HL-60 (cell line): ENCODE results near the gene USP3.

Experiments used
- DNase-seq, 2 experiments: peaks; one replicate each; pipeline ENCODE4 v3.0.0-alpha.2; 2010 to 2020; ENCODE audit warnings: low read depth in 1 of 2, low spot score in 1 of 2
- H3K27ac ChIP-seq: fragments of 250-450 bp; sonication (Bioruptor Pico); replicated peaks from 2 replicates; pipeline ENCODE4 v1.5.1; 2020; ENCODE audit warnings: mild to moderate bottlenecking, moderate library complexity
- H3K27me3 ChIP-seq: fragments of 250-450 bp; sonication (Bioruptor Pico); 2 replicates; pipeline ENCODE4 v1.5.1; 2021; ENCODE audit warnings: mild to moderate bottlenecking, moderate library complexity; ENCODE audit not compliant: insufficient read depth, poor library complexity, severe bottlenecking
- H3K4me3 ChIP-seq: replicated peaks from 2 replicates; pipeline ENCODE4 v1.5.1; 2011; ENCODE audit warnings: mild to moderate bottlenecking, control low read depth, low read length; ENCODE audit not compliant: insufficient read depth
- GABPA ChIP-seq: IDR thresholded peaks from 2 replicates; pipeline ENCODE4 v1.6.1; 2012; ENCODE audit warnings: low read depth
- POLR2AphosphoS5 ChIP-seq: IDR thresholded peaks from 2 replicates; pipeline ENCODE4 v1.6.1; 2012; ENCODE audit warnings: low read depth
- SPI1 ChIP-seq: IDR thresholded peaks from 2 replicates; pipeline ENCODE4 v1.6.1; 2012; ENCODE audit warnings: low read depth, mild to moderate bottlenecking, borderline replicate concordance
- TF ChIP-seq, protein P1 (sequence below): IDR thresholded peaks from 2 replicates; pipeline ENCODE4 v1.6.1; 2012; ENCODE audit warnings: low read depth; ENCODE audit not compliant: insufficient replicate concordance
- TF ChIP-seq, protein P2 (sequence below): IDR thresholded peaks from one replicate; pipeline ENCODE4 v1.5.1; 2011; ENCODE audit warnings: low read length, control low read depth, inconsistent platforms; ENCODE audit not compliant: insufficient read depth

USP3 gene

DNA sequence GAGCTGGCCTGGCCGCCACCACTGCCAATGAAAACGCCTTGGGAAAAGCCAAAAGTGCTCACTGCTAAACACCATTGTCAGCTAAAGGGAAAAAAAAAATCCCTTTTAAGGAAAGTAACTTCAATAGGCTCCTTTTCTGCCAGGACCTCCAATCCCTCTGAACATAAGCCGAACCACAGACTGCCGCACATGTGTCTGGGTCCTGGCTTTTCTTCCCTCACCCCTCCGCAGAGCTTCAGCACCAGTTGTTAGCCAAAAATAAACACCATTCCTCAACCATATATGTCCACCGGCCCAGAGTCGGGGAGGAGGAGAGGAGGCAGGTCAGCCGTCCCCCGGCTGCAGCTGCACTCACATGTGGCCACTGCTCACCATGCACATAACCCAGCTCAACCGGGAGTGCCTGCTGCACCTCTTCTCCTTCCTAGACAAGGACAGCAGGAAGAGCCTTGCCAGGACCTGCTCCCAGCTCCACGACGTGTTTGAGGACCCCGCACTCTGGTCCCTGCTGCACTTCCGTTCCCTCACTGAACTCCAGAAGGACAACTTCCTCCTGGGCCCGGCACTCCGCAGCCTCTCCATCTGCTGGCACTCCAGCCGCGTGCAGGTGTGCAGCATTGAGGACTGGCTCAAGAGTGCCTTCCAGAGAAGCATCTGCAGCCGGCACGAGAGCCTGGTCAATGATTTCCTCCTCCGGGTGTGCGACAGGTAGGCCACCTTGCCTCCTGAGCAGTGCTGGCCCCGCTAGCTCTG is 92.8 kb downstream of the USP3 start, which contains the start of gene FBXL22:
TSS of gene FBXL22 (plus strand) at position 350 of the 753 bp plus-strand sequence. CDS start at position 356, 6 bp downstream.
- Histone ChIP-seq H3K27ac (no peak within 1 kb of the TSS), H3K27me3 (no peaks in the 10 kb centered on the region), H3K4me3 (no peak within 1 kb of the TSS)
- DNase-seq, result no peak
- TF ChIP-seq GABPA, result no peak
- TF ChIP-seq, protein P1, sequence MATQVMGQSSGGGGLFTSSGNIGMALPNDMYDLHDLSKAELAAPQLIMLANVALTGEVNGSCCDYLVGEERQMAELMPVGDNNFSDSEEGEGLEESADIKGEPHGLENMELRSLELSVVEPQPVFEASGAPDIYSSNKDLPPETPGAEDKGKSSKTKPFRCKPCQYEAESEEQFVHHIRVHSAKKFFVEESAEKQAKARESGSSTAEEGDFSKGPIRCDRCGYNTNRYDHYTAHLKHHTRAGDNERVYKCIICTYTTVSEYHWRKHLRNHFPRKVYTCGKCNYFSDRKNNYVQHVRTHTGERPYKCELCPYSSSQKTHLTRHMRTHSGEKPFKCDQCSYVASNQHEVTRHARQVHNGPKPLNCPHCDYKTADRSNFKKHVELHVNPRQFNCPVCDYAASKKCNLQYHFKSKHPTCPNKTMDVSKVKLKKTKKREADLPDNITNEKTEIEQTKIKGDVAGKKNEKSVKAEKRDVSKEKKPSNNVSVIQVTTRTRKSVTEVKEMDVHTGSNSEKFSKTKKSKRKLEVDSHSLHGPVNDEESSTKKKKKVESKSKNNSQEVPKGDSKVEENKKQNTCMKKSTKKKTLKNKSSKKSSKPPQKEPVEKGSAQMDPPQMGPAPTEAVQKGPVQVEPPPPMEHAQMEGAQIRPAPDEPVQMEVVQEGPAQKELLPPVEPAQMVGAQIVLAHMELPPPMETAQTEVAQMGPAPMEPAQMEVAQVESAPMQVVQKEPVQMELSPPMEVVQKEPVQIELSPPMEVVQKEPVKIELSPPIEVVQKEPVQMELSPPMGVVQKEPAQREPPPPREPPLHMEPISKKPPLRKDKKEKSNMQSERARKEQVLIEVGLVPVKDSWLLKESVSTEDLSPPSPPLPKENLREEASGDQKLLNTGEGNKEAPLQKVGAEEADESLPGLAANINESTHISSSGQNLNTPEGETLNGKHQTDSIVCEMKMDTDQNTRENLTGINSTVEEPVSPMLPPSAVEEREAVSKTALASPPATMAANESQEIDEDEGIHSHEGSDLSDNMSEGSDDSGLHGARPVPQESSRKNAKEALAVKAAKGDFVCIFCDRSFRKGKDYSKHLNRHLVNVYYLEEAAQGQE, result no peak
- TF ChIP-seq POLR2AphosphoS5, result no peak
- no peak for TF ChIP-seq SPI1
- TF ChIP-seq, protein P2, sequence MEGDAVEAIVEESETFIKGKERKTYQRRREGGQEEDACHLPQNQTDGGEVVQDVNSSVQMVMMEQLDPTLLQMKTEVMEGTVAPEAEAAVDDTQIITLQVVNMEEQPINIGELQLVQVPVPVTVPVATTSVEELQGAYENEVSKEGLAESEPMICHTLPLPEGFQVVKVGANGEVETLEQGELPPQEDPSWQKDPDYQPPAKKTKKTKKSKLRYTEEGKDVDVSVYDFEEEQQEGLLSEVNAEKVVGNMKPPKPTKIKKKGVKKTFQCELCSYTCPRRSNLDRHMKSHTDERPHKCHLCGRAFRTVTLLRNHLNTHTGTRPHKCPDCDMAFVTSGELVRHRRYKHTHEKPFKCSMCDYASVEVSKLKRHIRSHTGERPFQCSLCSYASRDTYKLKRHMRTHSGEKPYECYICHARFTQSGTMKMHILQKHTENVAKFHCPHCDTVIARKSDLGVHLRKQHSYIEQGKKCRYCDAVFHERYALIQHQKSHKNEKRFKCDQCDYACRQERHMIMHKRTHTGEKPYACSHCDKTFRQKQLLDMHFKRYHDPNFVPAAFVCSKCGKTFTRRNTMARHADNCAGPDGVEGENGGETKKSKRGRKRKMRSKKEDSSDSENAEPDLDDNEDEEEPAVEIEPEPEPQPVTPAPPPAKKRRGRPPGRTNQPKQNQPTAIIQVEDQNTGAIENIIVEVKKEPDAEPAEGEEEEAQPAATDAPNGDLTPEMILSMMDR, result no peak

DNA sequence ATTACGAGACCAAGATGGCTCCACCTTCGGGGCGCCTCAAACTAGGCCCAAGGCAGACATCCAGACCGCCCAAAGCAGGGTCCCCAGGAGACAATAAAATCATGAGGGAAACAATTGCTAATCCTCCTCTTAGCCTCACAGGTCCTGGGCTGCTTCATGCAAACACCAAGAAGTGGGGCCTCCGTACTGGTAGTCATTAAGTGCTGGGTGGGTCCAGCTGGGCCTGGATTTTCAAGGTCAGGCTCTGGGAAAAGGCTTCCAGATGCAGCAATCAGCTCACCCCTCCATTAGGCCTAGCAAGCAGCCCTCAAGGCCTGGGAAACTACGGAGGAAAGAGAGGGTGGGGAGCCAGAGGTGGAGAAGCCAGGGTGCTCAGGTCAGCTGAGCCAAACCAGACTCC is 93.4 kb downstream of the USP3 start:
- no peaks in the 10 kb centered on the region for H3K27me3 ChIP-seq
- no peak overlapping the region for H3K27ac ChIP-seq
- no peak for DNase-seq
- H3K4me3 ChIP-seq, result no peak overlapping the region
- TF ChIP-seq, protein P2, result no peak
- TF ChIP-seq, protein P1, result no peak
- no peak for TF ChIP-seq POLR2AphosphoS5
- TF ChIP-seq GABPA, result no peak
- TF ChIP-seq SPI1, result no peak

DNA sequence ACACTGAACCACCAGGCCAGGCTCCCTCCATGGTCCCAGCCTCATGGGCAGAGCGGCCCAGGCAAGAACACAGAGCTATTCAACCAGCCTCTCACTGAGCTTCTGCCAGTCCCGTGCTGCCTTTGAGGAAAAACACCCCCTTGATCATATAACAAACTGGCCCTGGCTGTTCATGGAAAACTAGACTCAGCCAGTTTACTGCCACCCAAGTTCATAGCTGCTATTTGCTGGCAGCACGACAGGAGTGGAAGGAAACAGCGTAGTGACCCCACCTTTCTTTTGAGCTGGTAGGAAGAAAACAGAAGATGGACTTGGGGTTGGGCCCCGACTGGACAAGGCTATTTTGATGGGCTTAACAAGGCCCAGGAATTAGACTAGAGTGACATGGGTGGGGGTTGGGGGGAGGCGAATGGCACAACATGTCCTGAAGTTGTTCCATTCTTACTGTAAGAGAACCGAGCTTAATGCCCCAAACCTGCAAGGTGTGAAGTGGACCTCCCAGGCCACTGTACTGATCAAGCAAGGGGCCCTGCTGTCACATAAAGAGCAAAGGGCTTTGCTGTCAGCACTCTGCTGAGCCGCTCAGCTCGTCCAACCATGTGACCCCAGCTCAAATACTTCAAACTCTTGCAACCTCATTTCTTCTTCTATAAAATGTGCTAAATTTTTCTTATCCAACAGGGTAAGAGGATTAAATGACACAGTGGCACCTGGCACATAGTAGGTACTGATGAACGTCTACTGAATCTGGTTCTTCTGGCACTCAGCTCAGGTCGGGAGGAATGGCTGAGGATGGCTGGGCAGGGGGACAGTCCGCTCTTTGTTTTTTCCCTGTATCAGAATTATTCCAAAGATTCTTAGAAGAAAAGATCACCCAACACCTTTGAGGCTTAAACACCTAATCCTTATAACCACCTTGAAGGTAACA is 94.3 kb downstream of the USP3 start:
- DNase-seq, result no peak
- Histone ChIP-seq H3K4me3 (no peak overlapping the region), H3K27me3 (no peaks in the 10 kb centered on the region), H3K27ac (peak overlapping the region; percentile 84)
- TF ChIP-seq, protein P1, result no peak
- TF ChIP-seq POLR2AphosphoS5 (no peak), SPI1 (no peak), GABPA (no peak)
- TF ChIP-seq, protein P2, result no peak
